Glomerular visceral epithelial cell (primary cell): ENCODE measurements around the gene NCOR1.
A peak's percentile ranks its signal among the peaks of the same experiment; 100 is the strongest.
"Not testable (repeated sequence)": the region's sequence is repeated elsewhere in the genome, so short reads cannot be mapped to it uniquely, and the experiment has no call there.

ENCODE experiments used
- DNase-seq: peaks from one replicate; pipeline ENCODE4 v3.0.0-alpha.2; 2016; ENCODE audit errors: extremely low spot score

NCOR1 gene

GRCh38 chr17:16215273-16215964 is at the start of gene NCOR1:
NCOR1 (minus strand) TSS chr17:16215534; CDS start chr17:16194569, 20,965 bp downstream.
- peak; percentile 95 for DNase-seq

DNA sequence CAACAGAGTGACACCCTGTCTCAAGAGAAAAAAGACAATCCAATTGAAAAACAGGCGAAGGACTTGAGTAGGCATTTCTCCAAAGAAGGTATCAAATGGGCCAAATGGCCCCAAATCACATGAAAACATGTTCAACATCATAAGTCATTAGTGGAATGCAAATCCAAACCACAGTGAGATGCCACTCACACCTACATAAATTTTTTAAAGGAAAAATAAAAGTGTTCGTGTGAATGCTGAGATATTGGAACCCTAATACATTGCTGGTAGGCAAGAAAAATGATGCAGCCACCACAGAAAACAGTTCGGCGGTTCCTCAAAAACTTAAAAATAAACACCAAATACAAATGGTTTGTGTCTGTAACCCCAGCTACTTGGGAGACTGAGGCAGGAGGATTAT is 46.9 kb upstream of the NCOR1 start:
- no peak for DNase-seq

- no peak for DNase-seq
These were observed 45.7 kb upstream of the NCOR1 start for GRCh38 chr17:16261049-16261448.

DNA sequence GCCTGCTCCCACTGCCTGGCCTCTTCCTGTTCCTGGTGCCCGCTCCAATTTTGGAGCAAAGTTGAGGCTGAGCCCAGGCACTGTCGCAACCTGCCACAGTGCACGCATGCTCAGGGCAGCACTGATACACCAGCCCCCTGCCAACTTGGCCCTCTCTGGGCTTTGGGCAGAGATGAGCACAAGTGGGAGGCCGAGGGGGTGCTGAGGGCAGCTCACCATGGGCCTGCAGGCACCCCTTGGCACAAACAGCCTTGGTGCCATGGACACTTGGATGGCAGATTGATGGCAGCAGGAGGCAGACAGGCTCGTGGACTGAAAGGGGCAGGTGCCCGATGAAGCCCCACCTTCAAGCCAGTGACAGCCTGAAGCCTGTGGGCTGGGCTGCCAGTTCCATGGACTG is 44.6 kb upstream of the NCOR1 start:
- DNase-seq = no peak

DNA sequence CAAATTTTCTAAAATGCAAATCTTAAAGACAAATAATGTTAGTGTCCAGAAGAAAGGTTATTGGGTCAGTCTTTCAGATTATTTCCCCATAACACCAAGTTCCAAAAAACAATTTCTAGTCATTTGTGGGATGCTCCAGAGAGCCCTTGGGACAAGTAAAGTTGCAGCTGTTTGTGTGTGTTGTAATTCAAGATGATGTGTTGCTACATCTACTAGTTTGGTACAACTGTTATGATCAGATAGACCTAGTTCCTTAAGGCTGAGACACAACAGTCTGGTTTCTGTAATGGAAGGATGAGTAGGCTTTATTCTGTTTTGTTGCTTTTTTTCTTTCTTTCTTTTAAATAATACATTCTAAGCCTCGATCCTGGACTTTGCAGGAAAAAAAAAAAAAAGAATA is 43.6 kb upstream of the NCOR1 start:
- no peak for DNase-seq

GRCh38 chr17:16255481-16255921 is 40.2 kb upstream of the NCOR1 start:
- DNase-seq = no peak

DNA sequence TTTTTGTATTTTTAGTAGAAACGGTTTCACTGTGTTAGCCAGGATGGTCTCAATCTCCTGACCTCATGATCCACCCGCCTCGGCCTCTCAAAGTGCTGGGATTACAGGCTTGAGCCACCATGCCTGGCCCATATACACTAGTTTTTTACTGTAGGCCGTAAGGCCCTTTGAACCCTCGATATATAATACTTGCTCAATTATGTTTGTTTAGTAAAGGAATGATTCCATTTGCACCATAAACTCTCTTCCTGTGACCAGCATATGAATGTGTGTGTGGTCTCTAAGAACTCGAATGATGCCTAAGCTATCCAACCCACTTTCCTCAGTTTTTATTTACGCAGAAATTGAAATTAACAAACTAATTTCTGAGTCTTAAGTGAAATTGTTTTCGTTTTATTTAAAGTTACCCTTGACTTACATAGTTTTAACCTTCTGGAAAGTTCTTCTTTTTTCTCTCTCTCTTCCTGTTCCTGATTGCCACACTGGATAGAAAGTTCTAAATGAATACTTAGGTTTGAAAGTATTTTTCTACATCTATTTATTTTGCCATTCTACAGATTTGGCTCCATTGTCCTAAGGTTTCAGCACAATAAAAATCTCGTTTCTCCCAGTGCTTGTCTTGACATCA is 39.6 kb upstream of the NCOR1 start:
- no peak for DNase-seq

DNA sequence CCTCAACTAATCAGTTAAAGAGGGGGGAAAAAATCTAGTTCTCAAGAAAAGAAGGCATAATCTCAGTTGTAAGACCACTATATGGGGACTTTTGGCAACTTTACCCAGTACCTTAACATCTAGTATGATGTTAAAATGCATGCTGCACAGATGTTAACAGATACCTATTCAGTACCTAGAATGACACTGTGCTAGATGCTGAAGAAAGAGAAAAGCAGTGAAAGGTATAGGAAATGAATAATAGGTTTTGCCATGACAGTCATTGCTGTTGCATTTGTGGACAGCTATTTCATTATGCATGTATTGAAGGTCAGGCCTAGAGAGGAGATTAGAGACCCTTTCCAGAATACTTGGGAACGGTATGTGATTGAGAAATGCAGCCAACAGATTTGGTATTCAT is 36.2 kb upstream of the NCOR1 start:
- DNase-seq = no peak

DNA sequence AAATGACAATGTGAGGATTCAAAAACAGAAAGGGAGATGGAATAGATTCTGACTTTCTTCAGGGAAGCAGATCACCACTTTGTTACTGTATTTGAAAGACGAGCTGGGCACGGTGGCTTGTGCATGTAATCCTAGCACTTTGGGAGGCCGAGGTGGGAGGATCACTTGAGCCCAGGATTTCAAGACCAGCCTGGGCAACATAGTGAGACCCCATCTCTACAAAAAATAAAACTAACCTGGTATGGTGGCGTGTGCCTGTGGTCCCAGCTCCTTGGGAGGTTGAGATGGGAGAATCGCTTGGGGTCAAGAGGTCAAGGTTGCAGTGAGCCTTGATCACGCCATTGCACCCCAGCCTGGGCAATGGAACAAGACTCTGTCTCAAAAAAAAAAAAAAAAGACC is 35.7 kb upstream of the NCOR1 start:
- DNase-seq = no peak

- no peak for DNase-seq
These were observed 35.3 kb upstream of the NCOR1 start for GRCh38 chr17:16250635-16251034.

DNA sequence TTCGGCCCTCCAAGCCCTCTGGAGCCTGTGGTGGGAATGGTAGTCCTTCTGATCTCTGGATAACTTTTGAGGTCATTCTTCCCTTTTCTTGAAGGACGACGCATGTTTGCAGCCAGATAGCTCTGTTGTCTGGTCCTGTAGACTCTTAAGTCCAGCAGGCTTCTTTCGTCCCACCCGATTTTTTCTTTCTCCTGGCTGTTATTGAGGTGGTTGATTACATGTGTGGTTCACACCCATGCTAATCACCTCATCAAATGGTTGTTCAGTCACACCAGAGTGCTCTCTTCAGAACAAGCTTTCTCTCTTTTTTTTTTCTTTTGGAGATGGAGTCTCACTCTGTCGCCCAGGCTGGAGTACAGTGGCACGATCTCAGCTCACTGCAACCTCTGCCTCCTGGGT is 32.3 kb upstream of the NCOR1 start:
- DNase-seq = no peak

- DNase-seq = no peak
These were observed 28.6 kb upstream of the NCOR1 start for GRCh38 chr17:16243801-16244567.

- DNase-seq = no peak
These were observed 28.1 kb upstream of the NCOR1 start for GRCh38 chr17:16243385-16243784.

DNA sequence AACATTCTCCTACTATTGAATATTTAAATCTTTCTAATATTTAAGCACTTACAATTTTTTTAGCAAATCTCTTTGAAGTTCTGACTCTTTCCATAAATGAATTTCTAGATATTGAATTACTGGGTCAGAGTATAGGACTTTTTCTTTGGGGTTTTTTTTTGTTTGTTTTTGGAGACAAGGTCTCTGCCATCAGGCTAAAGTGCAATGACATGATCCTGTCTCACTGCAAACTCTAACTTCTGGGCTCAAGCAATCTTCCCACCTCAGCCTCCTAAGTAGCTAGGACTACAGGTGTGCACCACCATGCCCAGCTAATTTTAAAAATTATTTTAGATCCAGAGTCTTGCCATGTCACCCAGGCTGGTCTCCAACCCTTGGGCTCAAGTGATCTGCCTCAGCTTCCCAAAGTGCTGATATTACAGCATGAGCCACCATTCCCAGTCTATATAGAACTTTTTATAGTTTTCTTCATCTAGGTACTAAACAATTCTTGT is 26.6 kb upstream of the NCOR1 start:
- DNase-seq = no peak

DNA sequence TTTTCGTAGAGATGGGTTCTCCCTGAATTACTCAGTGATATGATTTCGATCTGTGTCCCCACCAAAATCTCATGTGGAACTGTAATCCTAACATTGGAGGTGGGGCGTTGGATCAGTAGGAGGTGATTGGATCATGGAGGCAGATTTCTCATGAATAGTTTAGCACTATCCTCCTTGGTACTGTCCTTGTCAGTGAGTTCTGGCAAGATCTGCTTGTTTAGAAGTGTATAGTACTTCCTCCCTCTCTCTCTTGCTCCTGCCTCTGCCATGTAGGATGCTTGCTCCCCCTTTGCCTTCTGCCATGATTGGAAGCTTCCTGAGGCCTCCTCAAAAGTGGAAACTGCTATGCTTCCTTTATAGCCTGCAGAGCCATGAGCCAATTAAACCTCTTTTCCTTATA is 24.6 kb upstream of the NCOR1 start:
- DNase-seq = no peak

GRCh38 chr17:16232391-16232790 is 17.1 kb upstream of the NCOR1 start:
- DNase-seq = no peak

DNA sequence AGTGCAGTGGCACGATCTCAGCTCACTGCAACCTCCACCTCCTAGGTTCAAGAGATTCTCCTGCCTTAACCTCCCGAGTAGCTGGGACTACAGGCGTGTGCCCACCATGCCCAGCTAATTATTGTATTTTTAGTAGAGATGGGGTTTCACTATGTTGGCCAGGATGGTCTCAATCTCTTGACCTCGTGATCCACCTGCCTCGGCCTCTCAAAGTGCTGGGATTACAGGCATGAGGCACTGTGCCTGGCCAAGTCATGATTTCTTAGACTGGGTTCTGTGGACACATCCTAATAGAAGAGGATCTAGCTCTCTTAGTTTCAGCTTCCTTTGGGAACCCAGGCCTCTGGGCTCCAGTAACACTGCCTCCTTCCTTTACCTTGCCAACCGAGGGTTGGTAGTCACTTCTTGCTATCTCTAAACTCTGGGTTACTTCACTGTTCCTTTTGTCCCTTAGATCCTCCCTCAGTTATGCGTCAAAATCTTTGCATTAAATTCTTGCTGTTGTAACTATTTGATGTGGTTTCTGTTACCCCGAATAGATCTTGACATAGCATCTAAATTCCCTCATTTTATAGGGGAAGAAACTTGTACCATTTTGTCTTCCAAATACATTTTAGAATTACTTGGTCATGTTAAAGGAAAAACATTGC is 14.7 kb upstream of the NCOR1 start:
- not testable (repeated sequence) for DNase-seq

DNA sequence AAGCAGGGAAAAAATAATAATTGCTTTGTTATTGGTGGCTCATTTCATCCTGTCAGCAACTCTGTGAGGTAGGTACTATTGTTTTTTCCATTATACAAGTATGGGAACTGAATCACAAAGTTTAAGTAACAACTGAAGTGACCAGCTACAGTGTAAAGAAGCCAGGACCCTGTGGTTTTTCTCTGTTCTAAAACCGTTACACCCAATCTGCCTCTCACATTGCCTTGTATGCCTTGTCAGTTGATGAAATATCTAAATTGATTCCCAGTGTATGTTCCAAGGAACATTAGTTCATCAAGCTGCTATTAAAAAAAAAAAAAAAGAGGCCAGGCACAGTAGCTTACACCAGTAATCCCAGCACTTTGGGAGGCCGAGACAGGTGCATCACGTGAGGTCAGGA is 7.1 kb upstream of the NCOR1 start:
- DNase-seq = no peak

- peak; percentile 92 for DNase-seq
These were observed 1.8 kb upstream of the NCOR1 start, which contains the start of gene PIGL for GRCh38 chr17:16217002-16217635. PIGL (plus strand) TSS chr17:16217210; CDS start chr17:16217227, 17 bp downstream.

- not testable (repeated sequence) for DNase-seq
These were observed 1.1 kb upstream of the NCOR1 start for GRCh38 chr17:16216341-16217001.

DNA sequence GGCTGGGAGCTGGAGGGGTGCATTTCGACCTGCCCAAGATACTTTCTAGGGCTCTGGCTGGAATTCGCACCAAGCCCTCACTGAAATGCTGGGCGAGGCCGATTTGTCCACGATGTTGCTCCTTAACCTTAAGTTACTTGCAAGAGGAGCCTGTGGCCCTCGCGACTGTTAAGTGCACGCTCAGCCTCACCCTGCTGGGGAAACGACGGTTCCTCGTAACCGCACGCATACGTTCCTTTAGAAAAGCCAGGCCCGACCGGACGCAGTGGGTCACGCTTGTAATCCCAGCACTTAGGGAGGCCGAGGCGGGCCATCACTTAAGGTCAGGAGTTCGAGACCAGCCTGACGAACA is 607 bp upstream of the NCOR1 start:
- no peak for DNase-seq
